Neuronal stem cell (in vitro differentiated cells): ENCODE results near the gene MICAL3.
"Not testable (repeated sequence)": the region's sequence is repeated elsewhere in the genome, so short reads cannot be mapped to it uniquely, and the experiment has no call there.

Experiments used
- DNase-seq: peaks from one replicate; pipeline ENCODE4 v3.0.0-alpha.2; 2013; ENCODE audit warnings: low spot score
- H2AFZ ChIP-seq: one replicate; pipeline ENCODE4 v1.6.1; 2013; ENCODE audit warnings: mild to moderate bottlenecking, low read length, inconsistent platforms
- H2AK5ac ChIP-seq: 2 replicates; pipeline ENCODE4 v1.6.1; 2013; ENCODE audit warnings: low read depth, mild to moderate bottlenecking, inconsistent platforms, low read length, moderate library complexity, mixed read lengths
- H2BK120ac ChIP-seq: 2 replicates; pipeline ENCODE4 v1.6.1; 2013; ENCODE audit warnings: low read depth, mild to moderate bottlenecking, inconsistent platforms, low read length, moderate library complexity, mixed read lengths
- H2BK12ac ChIP-seq: one replicate; pipeline ENCODE4 v1.6.1; 2013; ENCODE audit warnings: low read length, inconsistent platforms
- H2BK15ac ChIP-seq: 2 replicates; pipeline ENCODE4 v1.6.1; 2013; ENCODE audit warnings: mild to moderate bottlenecking, low read length, inconsistent platforms, mixed read lengths
- H2BK5ac ChIP-seq: one replicate; pipeline ENCODE4 v1.6.1; 2013; ENCODE audit warnings: inconsistent platforms, mild to moderate bottlenecking, low read length, moderate library complexity
- H3K14ac ChIP-seq: one replicate; pipeline ENCODE4 v1.6.1; 2013; ENCODE audit warnings: low read length, inconsistent platforms
- H3K18ac ChIP-seq: 2 replicates; pipeline ENCODE4 v1.6.1; 2013; ENCODE audit warnings: low read length, inconsistent platforms
- H3K23ac ChIP-seq: 2 replicates; pipeline ENCODE4 v1.6.1; 2013; ENCODE audit warnings: low read depth, mild to moderate bottlenecking, mixed read lengths, low read length, inconsistent platforms; ENCODE audit not compliant: poor library complexity
- H3K27ac ChIP-seq: replicated peaks from 3 replicates; pipeline ENCODE4 v1.5.1; 2013; ENCODE audit warnings: low read length, inconsistent platforms
- H3K27me3 ChIP-seq, 3 experiments: 2 replicates each; pipeline ENCODE4 v1.6.1; 2013; ENCODE audit warnings: low read length in 3 of 3, mild to moderate bottlenecking in 2 of 3, inconsistent platforms in 1 of 3, low read depth in 1 of 3, mixed read lengths in 1 of 3, moderate library complexity in 1 of 3; ENCODE audit not compliant: control insufficient read depth in 3 of 3, insufficient read depth in 3 of 3
- H3K36me3 ChIP-seq, 2 donors: replicated peaks in 1 of 2; 2 replicates each; pipeline ENCODE4 v1.6.1; 2013; ENCODE audit warnings: low read length in 2 of 2; ENCODE audit not compliant: control insufficient read depth in 2 of 2, insufficient read depth in 2 of 2
- H3K4ac ChIP-seq: 2 replicates; pipeline ENCODE4 v1.6.1; 2013; ENCODE audit warnings: inconsistent platforms, mild to moderate bottlenecking, low read length, moderate library complexity
- H3K4me1 ChIP-seq, 2 donors: 1 replicate in 1 of 2; 2 replicates in 1 of 2; pipeline ENCODE4 v1.6.1; 2013; ENCODE audit warnings: low read length in 2 of 2, low read depth in 1 of 2; ENCODE audit not compliant: control insufficient read depth in 2 of 2, insufficient read depth in 1 of 2
- H3K4me2 ChIP-seq: one replicate; pipeline ENCODE4 v1.6.1; 2013; ENCODE audit warnings: mild to moderate bottlenecking, low read length, inconsistent platforms; ENCODE audit not compliant: insufficient read depth, poor library complexity, severe bottlenecking
- H3K4me3 ChIP-seq, 2 donors: 2 replicates each; pipeline ENCODE4 v1.5.1; 2013; ENCODE audit warnings: low read length in 2 of 2, mild to moderate bottlenecking in 2 of 2, inconsistent platforms in 1 of 2, moderate library complexity in 1 of 2
- H3K79me1 ChIP-seq: one replicate; pipeline ENCODE4 v1.6.1; 2013; ENCODE audit warnings: low read depth, mild to moderate bottlenecking, inconsistent platforms, low read length, moderate library complexity
- H3K9ac ChIP-seq: one replicate; pipeline ENCODE4 v1.6.1; 2013; ENCODE audit warnings: mild to moderate bottlenecking, low read depth, low read length, inconsistent platforms; ENCODE audit not compliant: poor library complexity
- H3K9me3 ChIP-seq, 2 donors: replicated peaks in 1 of 2; 2 replicates each; pipeline versions ENCODE3 to v1.6.1; 2013; ENCODE audit warnings: low read length in 2 of 2, mild to moderate bottlenecking in 2 of 2, inconsistent platforms in 1 of 2, low read depth in 1 of 2, mixed read lengths in 1 of 2, moderate library complexity in 1 of 2; ENCODE audit not compliant: control insufficient read depth in 2 of 2, insufficient read depth in 1 of 2
- H4K8ac ChIP-seq: one replicate; pipeline ENCODE4 v1.6.1; 2013; ENCODE audit warnings: low read depth, mild to moderate bottlenecking, inconsistent platforms, low read length, moderate library complexity
- H4K91ac ChIP-seq: one replicate; pipeline ENCODE4 v1.6.1; 2013; ENCODE audit warnings: low read length, low read depth, mild to moderate bottlenecking, inconsistent platforms; ENCODE audit not compliant: poor library complexity
- WGBS, 2 donors: extraction: QIAGEN DNeasy Blood & Tissue Kit; methylation state at CpG; one replicate each; pipeline ENCODE4 v1.1.7; 2013; ENCODE audit warnings: missing lambda C conversion rate in 2 of 2, mixed read lengths in 1 of 2; ENCODE audit not compliant: insufficient read length in 2 of 2, insufficient replicate concordance in 1 of 2; ENCODE audit errors: extremely low coverage in 2 of 2; 5-methylcytosine and 5-hydroxymethylcytosine counted together

MICAL3 gene

GRCh38 chr22:17880020-17880419 lies 144.3 kb downstream of the MICAL3 start:
- Histone ChIP-seq H3K79me1 (no peaks in the 10 kb centered on the region), H2BK5ac (no peak overlapping the region), H3K4me2 (no peak overlapping the region), H4K8ac (no peak overlapping the region), H3K9me3 (no peaks in the 10 kb centered on the region), H3K18ac (no peak overlapping the region), H3K4ac (no peak overlapping the region), H3K27me3 (no peaks in the 10 kb centered on the region), H2BK12ac (no peak overlapping the region), H3K36me3 (peaks cover 18 to 46% of the 10 kb centered on the region in 2 donors), H3K9ac (no peak overlapping the region), H3K23ac (no peak overlapping the region), H3K27ac (no peak overlapping the region), H3K4me3 (no peak overlapping the region), H2BK120ac (no peak overlapping the region), H2BK15ac (no peak overlapping the region), H2AK5ac (no peak overlapping the region), H3K4me1 (no peaks in the 10 kb centered on the region), H3K14ac (no peak overlapping the region), H2AFZ (no peak overlapping the region), H4K91ac (no peak overlapping the region)
- DNase-seq = no peak
- no CpG with 5 or more reads among the region's 17 CpGs for WGBS, 2 donors

- no peaks in the 10 kb centered on the region for H3K4me1 ChIP-seq
Measured at GRCh38 chr22:17878941-17879340, 145.4 kb downstream of the MICAL3 start.

GRCh38 chr22:17878186-17878694 lies 146.1 kb downstream of the MICAL3 start:
- no CpG with 5 or more reads among the region's 10 CpGs for WGBS, 2 donors
- Histone ChIP-seq H2BK12ac (no peak overlapping the region), H3K4me3 (no peak overlapping the region), H3K27ac (no peak overlapping the region), H3K9me3 (no peaks in the 10 kb centered on the region), H4K91ac (no peak overlapping the region), H2BK5ac (no peak overlapping the region), H3K4me2 (no peak overlapping the region), H3K79me1 (no peaks in the 10 kb centered on the region), H4K8ac (no peak overlapping the region), H3K4me1 (no peaks in the 10 kb centered on the region), H3K27me3 (no peaks in the 10 kb centered on the region), H3K4ac (no peak overlapping the region), H3K36me3 (peaks cover 16 to 45% of the 10 kb centered on the region in 2 donors), H2BK15ac (no peak overlapping the region), H2BK120ac (no peak overlapping the region), H2AFZ (no peak overlapping the region), H3K9ac (no peak overlapping the region), H2AK5ac (no peak overlapping the region), H3K14ac (no peak overlapping the region), H3K23ac (no peak overlapping the region), H3K18ac (no peak overlapping the region)
- DNase-seq = no peak

More at GRCh38 chr22:17878941-17879340, 145.4 kb downstream of the MICAL3 start:
- Histone ChIP-seq H3K18ac (no peak overlapping the region), H3K14ac (no peak overlapping the region), H2AK5ac (no peak overlapping the region), H3K4me3 (no peak overlapping the region), H3K23ac (no peak overlapping the region), H3K9ac (no peak overlapping the region), H3K4ac (no peak overlapping the region), H2BK5ac (no peak overlapping the region), H2BK120ac (no peak overlapping the region), H3K9me3 (no peaks in the 10 kb centered on the region), H3K27ac (no peak overlapping the region), H3K79me1 (no peaks in the 10 kb centered on the region), H4K8ac (no peak overlapping the region), H2AFZ (no peak overlapping the region), H3K36me3 (peaks cover 16 to 46% of the 10 kb centered on the region in 2 donors), H2BK12ac (no peak overlapping the region), H4K91ac (no peak overlapping the region), H2BK15ac (no peak overlapping the region), H3K27me3 (no peaks in the 10 kb centered on the region), H3K4me2 (no peak overlapping the region)
- no peak for DNase-seq
- no CpG with 5 or more reads among the region's 7 CpGs for WGBS, 2 donors

GRCh38 chr22:17876878-17877855 lies 147.2 kb downstream of the MICAL3 start:
- H3K4ac ChIP-seq, H2BK120ac ChIP-seq, H2AK5ac ChIP-seq, H3K9ac ChIP-seq, H2BK5ac ChIP-seq, H3K18ac ChIP-seq, H4K8ac ChIP-seq, H3K23ac ChIP-seq, H3K14ac ChIP-seq, H2BK12ac ChIP-seq, H3K4me2 ChIP-seq, H3K79me1 ChIP-seq, H2BK15ac ChIP-seq, H4K91ac ChIP-seq, H3K4me1 ChIP-seq, H3K27ac ChIP-seq, H3K27me3 ChIP-seq, H3K4me3 ChIP-seq, H3K9me3 ChIP-seq, H2AFZ ChIP-seq, DNase-seq: not testable (repeated sequence)
- H3K36me3 ChIP-seq = peaks cover 22 to 44% of the 10 kb centered on the region in 2 donors
